Stimulated activated CD4-positive, alpha-beta T cell treated with anti-CD3 and anti-CD28 coated beads, Interleukin-1b, Interleukin-23, amount 100 ng/mL, for 4 hours (primary cell): ENCODE results near the gene PFAS.
A peak's percentile ranks its signal among the peaks of the same experiment; 100 is the strongest.

Experiments
- DNase-seq, 2 donors: peaks; one replicate each; pipeline ENCODE4 v3.0.0-alpha.2; 2020; ENCODE audit warnings: low read depth in 2 of 2

PFAS gene

DNA sequence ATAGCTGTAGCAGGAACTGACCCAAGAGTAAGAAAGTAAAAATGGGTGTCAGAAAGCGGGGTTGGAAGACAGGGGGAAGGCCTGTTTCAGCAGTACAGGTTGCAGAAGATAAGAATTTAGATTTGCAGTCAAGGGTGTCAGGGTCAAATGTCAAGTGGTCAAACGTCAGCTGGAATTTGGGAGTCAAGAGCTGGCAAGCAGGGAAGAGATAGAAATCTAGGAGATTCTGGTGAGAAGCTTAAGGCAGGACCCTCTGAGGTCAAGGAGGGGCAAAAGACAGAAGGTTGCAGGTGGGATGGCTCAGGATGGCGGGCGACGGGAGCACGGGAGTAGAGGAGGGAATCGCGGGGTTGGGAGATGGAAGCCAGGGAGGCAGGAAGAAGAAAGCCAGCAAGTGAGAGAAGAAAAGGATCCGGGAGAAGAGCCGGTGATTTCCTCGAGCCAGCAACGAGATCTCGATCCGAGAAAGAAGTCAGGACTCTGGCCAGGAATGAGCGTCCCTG is 45.8 kb downstream of the PFAS start:
- DNase-seq, result no peak

- DNase-seq, result no peak
Observed at GRCh38 chr17:8300226-8300625, 51.1 kb downstream of the PFAS start.

GRCh38 chr17:8300627-8301242 is 51.6 kb downstream of the PFAS start:
- peak; percentile 39 to 52 for DNase-seq

DNA sequence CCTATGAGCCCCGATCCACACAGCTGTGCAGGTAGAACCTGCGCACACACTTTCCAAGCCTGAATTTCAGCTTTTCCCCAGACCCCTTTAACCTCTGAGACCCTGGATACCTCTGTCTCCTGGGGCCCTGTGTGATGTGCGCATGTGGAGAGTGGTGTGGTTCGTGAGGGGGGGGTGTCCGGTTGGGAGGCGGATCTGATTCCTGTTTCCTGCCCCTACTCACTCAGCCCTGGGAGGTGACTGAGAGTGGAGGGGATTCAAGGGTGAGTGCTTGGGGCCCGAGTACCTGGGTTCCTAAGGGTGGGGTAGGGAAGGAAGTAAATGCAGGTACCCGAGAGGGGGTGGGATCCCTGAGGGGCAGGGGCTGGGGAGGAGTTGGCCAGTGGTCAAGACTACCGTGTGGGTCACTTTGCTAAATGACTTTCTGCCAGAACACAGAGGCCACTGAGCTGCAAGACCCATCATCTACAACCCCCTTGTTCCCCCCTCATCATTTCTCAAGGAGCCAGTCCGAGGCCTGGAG is 61.6 kb downstream of the PFAS start:
- no peak for DNase-seq

DNA sequence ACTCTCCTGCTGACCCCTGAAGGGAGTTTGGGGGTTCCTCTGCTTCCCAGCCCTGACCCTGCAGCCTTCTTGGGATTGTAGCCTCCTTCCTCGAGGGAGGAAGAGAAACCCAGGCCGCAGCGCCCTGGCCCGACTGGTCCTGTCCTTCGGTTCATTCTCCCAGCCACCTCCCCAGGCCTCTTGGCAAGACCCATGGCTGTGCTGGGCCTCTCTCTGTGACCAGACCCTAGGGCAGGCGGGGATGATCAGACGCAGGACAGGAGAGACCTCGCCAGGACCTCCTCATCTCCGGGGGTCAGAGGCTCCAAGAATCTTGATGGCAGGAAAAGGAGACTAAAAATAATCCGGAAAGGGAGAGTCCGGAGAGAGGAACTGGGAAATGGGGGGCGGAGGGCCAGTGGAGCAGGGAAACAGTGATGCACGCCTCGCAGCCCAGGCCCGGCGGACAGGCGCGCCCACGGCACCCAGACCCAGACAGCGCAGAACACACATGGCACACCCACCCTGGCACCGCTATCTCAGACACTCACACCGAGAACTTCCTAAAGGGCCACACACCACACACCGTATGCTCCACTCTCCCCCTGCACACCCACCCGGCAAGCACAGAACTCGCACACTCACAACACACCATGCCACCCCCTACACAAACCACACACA is 62.2 kb downstream of the PFAS start:
- no peak for DNase-seq

- no peak for DNase-seq
Observed at GRCh38 chr17:8312251-8312650, 63.2 kb downstream of the PFAS start.

GRCh38 chr17:8312726-8313600 is 63.9 kb downstream of the PFAS start:
- no peak for DNase-seq

DNA sequence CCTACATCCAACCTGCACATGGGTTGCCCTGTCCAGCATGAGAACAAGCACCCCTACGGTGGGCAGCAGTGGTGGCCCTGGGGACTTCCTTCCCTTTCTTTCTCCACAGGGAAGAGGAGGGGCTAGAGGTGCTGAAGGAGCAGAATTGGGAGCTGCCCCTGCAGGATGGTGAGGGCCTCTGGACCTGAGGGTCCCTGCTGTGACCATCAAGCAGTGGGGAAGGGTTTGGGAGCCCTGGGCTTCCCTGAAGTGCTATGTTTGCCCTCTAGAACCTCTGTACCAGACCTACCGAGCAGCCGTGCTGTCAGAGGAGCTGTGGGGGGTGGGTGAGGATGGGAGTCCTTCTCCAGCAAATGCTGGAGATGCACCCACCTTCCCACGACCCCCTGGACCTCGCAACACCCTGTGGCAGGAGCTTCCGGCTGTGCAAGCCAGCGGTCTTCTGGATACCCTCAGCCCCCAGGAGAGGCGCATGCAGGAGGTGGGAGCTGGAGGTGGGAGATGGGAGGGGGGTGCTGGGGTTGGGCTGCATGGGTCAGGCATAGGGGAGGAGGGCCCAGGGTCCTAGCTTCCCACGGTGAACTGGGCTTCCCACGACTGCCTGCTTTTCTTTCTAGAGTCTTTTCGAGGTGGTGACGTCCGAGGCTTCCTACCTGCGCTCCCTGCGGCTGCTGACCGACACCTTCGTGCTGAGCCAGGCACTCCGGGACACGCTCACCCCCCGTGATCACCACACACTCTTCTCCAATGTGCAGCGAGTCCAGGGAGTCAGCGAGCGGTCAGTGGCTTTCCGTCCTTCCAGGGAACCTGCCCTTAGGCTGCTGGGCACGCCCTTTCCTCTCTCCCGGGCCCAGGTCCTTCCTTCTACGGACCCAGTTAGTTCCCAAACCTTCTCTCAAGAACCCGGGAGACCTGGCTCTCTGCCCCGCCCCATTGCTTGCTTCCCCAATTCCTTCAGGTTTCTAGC is 66.0 kb downstream of the PFAS start:
- no peak for DNase-seq

DNA sequence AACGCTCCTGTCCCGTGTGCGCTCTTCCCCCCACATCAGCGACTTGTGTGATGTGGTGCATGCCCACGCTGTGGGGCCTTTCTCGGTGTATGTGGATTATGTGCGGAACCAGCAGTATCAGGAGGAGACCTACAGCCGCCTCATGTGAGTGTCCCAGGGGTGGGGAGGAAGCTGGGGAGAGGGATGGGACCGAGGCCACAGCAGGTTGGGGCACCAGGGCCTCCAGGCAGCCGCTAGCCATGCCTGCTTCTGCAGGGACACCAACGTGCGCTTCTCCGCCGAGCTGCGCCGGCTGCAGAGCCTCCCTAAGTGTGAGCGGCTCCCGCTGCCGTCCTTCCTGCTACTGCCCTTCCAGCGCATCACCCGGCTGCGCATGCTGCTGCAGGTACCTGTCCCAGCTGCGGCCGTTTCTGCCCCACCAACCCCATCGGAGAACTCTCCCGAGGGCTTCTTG is 66.7 kb downstream of the PFAS start:
- DNase-seq, result no peak

- no peak for DNase-seq
Observed at GRCh38 chr17:8318010-8318935, 69.2 kb downstream of the PFAS start.
